Left forelimb (tissue), 1 donor: Measurements from ENCODE around the gene PRKAG2.

Source experiments
- DNase-seq: peaks from one replicate; pipeline ENCODE4 v3.0.0-alpha.2; 2018; ENCODE audit warnings: low spot score

The PRKAG2 gene

GRCh38 chr7:151817981-151818673, 58.8 kb downstream of the PRKAG2 start:
- no peak for DNase-seq

GRCh38 chr7:151817315-151817690, 59.6 kb downstream of the PRKAG2 start:
- DNase-seq, result no peak

GRCh38 chr7:151816562-151817314, 60.2 kb downstream of the PRKAG2 start:
- no peak for DNase-seq

- DNase-seq, result no peak
Measured at GRCh38 chr7:151815419-151815818, 61.5 kb downstream of the PRKAG2 start.

- no peak for DNase-seq
Measured at GRCh38 chr7:151814400-151815009, 62.4 kb downstream of the PRKAG2 start.

GRCh38 chr7:151813997-151814396, 62.9 kb downstream of the PRKAG2 start:
- DNase-seq, result no peak

- DNase-seq, result no peak
Measured at GRCh38 chr7:151813445-151813844, 63.5 kb downstream of the PRKAG2 start.

GRCh38 chr7:151812967-151813366, 63.9 kb downstream of the PRKAG2 start:
- no peak for DNase-seq

GRCh38 chr7:151810441-151811232, 66.3 kb downstream of the PRKAG2 start:
- no peak for DNase-seq

GRCh38 chr7:151809864-151810170, 67.1 kb downstream of the PRKAG2 start:
- DNase-seq, result no peak

GRCh38 chr7:151809146-151809863, 67.6 kb downstream of the PRKAG2 start:
- DNase-seq, result no peak

- DNase-seq, result no peak
Measured at GRCh38 chr7:151808400-151809145, 68.3 kb downstream of the PRKAG2 start.

- DNase-seq, result no peak
Measured at GRCh38 chr7:151807846-151808245, 69.1 kb downstream of the PRKAG2 start.

GRCh38 chr7:151806952-151807775, 69.8 kb downstream of the PRKAG2 start:
- no peak for DNase-seq

GRCh38 chr7:151806204-151806603, 70.7 kb downstream of the PRKAG2 start:
- DNase-seq, result no peak

GRCh38 chr7:151805191-151805590, 71.7 kb downstream of the PRKAG2 start:
- no peak for DNase-seq

GRCh38 chr7:151804756-151805155, 72.2 kb downstream of the PRKAG2 start:
- no peak for DNase-seq

- no peak for DNase-seq
Measured at GRCh38 chr7:151803841-151804240, 73.1 kb downstream of the PRKAG2 start.

- no peak for DNase-seq
Measured at GRCh38 chr7:151802469-151802846, 74.5 kb downstream of the PRKAG2 start.

GRCh38 chr7:151801782-151802468, 75.0 kb downstream of the PRKAG2 start:
- no peak for DNase-seq
